GM21423 (cell line): ENCODE data around the gene GNL2.
"Not testable (repeated sequence)": the region's sequence is repeated elsewhere in the genome, so short reads cannot be mapped to it uniquely, and the experiment has no call there.

Experiments used
- ATAC-seq: cut with Tn5 transposase; IDR thresholded peaks from one replicate; pipeline ENCODE4 v1.9.1; 2021; ENCODE audit warnings: mild to moderate bottlenecking, moderate library complexity; ENCODE audit not compliant: unreplicated experiment

Gene GNL2

GRCh38 chr1:37609002-37609401 lies 13.3 kb upstream of the GNL2 start:
- no peak for ATAC-seq

GRCh38 chr1:37606481-37607263 lies 10.9 kb upstream of the GNL2 start:
- no peak for ATAC-seq

GRCh38 chr1:37605806-37606474 lies 10.2 kb upstream of the GNL2 start:
- no peak for ATAC-seq

- ATAC-seq = no peak
Observed at GRCh38 chr1:37605061-37605650, 9.4 kb upstream of the GNL2 start.

GRCh38 chr1:37602750-37603694 lies 7.3 kb upstream of the GNL2 start:
- ATAC-seq = no peak

GRCh38 chr1:37601441-37601840 lies 5.7 kb upstream of the GNL2 start:
- no peak for ATAC-seq

- no peak for ATAC-seq
Observed at GRCh38 chr1:37599940-37600339, 4.2 kb upstream of the GNL2 start.

- ATAC-seq = no peak
Observed at GRCh38 chr1:37596182-37596667, 488 bp upstream of the GNL2 start.

GRCh38 chr1:37593726-37594125 lies 2.0 kb downstream of the GNL2 start:
- ATAC-seq = no peak

GRCh38 chr1:37588939-37589338 lies 6.8 kb downstream of the GNL2 start:
- no peak for ATAC-seq

- not testable (repeated sequence) for ATAC-seq
Observed at GRCh38 chr1:37584544-37584943, 11.2 kb downstream of the GNL2 start.

GRCh38 chr1:37575692-37576091 lies 20.0 kb downstream of the GNL2 start:
- ATAC-seq = no peak

GRCh38 chr1:37574834-37575480 lies 20.8 kb downstream of the GNL2 start:
- no peak for ATAC-seq

- ATAC-seq = no peak
Observed at GRCh38 chr1:37570528-37571334, 25.0 kb downstream of the GNL2 start.

- ATAC-seq = no peak
Observed at GRCh38 chr1:37567023-37567422, 28.7 kb downstream of the GNL2 start.

GRCh38 chr1:37564892-37565291 lies 30.8 kb downstream of the GNL2 start:
- no peak for ATAC-seq

- no peak for ATAC-seq
Observed at GRCh38 chr1:37562984-37563383, 32.8 kb downstream of the GNL2 start.

- ATAC-seq = no peak
Observed at GRCh38 chr1:37561133-37562132, 34.3 kb downstream of the GNL2 start.
